ENCODE data around the gene CHST7. TPM values are rescaled to one million over a fixed set of nuclear protein-coding genes. Genes with fewer than 3 reads are reported as not detected.
A peak's percentile ranks its signal among the peaks of the same experiment; 100 is the strongest.

Gene CHST7
- total and polyA plus RNA-seq, 5 experiments from 2014 or later, result 0.11 to 1.1 (median 0.60) TPM

DNA sequence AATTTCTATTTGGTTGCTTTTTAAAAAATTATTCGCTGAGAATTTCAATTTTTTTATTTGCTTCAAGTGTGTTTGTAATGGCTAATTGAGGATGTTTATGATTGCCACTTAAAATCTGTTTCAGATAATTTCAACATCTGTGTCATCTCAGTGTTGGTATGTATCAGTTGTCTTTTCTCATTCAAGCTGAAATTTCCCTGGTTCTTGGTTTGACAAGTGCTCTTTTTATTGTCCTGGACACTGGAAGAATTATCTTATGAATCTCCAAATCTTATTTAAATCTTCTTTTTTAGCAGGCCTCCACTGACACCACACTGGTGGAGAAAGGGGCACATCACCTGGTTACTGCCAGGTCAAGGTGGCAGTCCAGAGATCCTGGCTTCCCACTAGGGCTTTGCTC is 21.5 kb downstream of the CHST7 start:
- peaks cover 0 to 2% (median 0%) of the 10 kb centered on the region in 9 donors for H3K9me3 Mint-ChIP-seq
- no peak overlapping the region for H3K4me3 Mint-ChIP-seq
- H3K27me3 Mint-ChIP-seq, result no peaks in the 10 kb centered on the region
- no peak for DNase-seq
- no peak for ATAC-seq
- peaks cover 0 to 4% (median 1%) of the 10 kb centered on the region in 4 donors for H3K4me1 Mint-ChIP-seq
- peaks cover 0 to 2% (median 0%) of the 10 kb centered on the region in 3 donors for H3K36me3 Mint-ChIP-seq
- POLR2A ChIA-PET, result no interaction called here
- no peak overlapping the region for H3K27ac Mint-ChIP-seq

- H3K4me1 Mint-ChIP-seq, result no peaks in the 10 kb centered on the region
- no peak overlapping the region for H3K4me3 Mint-ChIP-seq
- H3K9me3 Mint-ChIP-seq, result no peaks in the 10 kb centered on the region
- no peak overlapping the region for H3K27ac Mint-ChIP-seq
- DNase-seq (no peak), ATAC-seq (no peak)
- H3K27me3 Mint-ChIP-seq, result peaks cover 0 to 2% (median 0%) of the 10 kb centered on the region in 5 donors
- H3K36me3 Mint-ChIP-seq, result peaks cover 0 to 2% (median 2%) of the 10 kb centered on the region in 3 donors
- POLR2A ChIA-PET, result no interaction called here
Observed at GRCh38 chrX:46597208-46597607, 23.6 kb downstream of the CHST7 start.

GRCh38 chrX:46597771-46598170 is 24.2 kb downstream of the CHST7 start:
- Mint-ChIP-seq H3K27ac (no peak overlapping the region), H3K4me1 (no peaks in the 10 kb centered on the region), H3K36me3 (peaks cover 0 to 4% (median 2%) of the 10 kb centered on the region in 3 donors), H3K4me3 (no peak overlapping the region), H3K27me3 (peaks cover 0 to 8% (median 0%) of the 10 kb centered on the region in 5 donors), H3K9me3 (no peaks in the 10 kb centered on the region)
- DNase-seq, result no peak
- no peak for ATAC-seq
- POLR2A ChIA-PET, result no interaction called here

GRCh38 chrX:46599051-46599560 is 25.5 kb downstream of the CHST7 start:
- H3K36me3 Mint-ChIP-seq, result peaks cover 0 to 4% (median 2%) of the 10 kb centered on the region in 3 donors
- no peak for ATAC-seq
- no peak for DNase-seq
- peaks cover 0 to 12% (median 0%) of the 10 kb centered on the region in 5 donors for H3K27me3 Mint-ChIP-seq
- POLR2A ChIA-PET, result no interaction called here
- H3K4me1 Mint-ChIP-seq, result no peaks in the 10 kb centered on the region
- no peaks in the 10 kb centered on the region for H3K9me3 Mint-ChIP-seq
- no peak overlapping the region for H3K4me3 Mint-ChIP-seq
- no peak overlapping the region for H3K27ac Mint-ChIP-seq

DNA sequence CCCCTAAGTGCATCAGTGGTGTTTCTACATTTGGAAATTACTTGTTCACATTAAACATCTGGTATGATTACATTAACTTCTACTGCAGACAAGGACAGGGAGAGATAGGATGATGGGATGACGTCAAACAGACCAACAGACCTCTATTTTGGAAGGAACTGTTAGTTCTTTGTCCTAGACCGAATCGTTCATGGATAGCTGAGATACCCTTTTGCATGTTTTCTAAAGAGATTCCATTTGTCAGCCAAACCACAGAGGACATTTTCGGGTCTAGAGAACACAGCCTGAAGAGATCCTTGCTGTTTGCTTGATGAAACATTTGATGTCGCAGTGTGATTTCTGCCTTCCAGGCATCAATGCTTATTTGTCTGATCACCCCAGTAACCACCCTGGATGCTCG is 27.7 kb downstream of the CHST7 start:
- no peaks in the 10 kb centered on the region for H3K4me1 Mint-ChIP-seq
- ATAC-seq, result no peak

DNA sequence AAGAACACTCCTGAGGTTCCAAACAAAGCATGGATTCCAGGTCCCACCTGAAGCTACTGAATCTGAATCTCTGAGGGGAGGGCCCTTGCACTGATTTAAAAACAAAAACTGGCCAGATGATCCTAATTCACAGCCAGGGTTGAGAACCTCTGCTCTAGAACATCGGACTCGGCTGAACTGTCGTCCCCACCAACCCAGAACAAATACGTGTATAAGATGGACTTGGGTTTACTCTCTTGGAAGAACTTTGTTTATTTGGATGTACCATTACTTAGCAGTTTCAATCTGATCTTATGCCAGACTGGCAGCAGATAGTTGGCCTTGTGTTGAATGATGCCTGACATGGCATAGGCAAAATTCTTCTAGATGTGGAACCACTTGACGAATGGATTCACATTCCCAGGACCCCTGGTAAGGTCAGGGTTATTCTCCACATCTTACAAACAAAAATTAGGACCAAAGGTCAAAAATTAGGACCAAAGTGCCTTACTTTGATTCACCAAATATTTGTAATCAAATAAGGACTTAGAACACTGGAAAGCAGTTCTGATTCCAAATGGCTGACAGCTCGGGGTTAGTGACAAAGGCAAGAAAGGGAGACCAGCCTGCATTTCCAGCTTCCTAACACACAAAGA is 29.0 kb downstream of the CHST7 start:
- no peak for ATAC-seq
- H3K9me3 Mint-ChIP-seq, result no peaks in the 10 kb centered on the region
- H3K4me3 Mint-ChIP-seq, result no peak overlapping the region
- peaks cover 0 to 24% (median 3%) of the 10 kb centered on the region in 5 donors for H3K27me3 Mint-ChIP-seq
- POLR2A ChIA-PET, result no interaction called here
- H3K27ac Mint-ChIP-seq, result no peak overlapping the region
- no peak for DNase-seq
- H3K36me3 Mint-ChIP-seq, result peaks cover 0 to 7% (median 2%) of the 10 kb centered on the region in 3 donors
- no peaks in the 10 kb centered on the region for H3K4me1 Mint-ChIP-seq

More for the DNA sequence above, 27.7 kb downstream of the CHST7 start:
- Mint-ChIP-seq H3K4me3 (no peak overlapping the region), H3K27ac (no peak overlapping the region), H3K36me3 (peaks cover 0 to 4% (median 2%) of the 10 kb centered on the region in 3 donors), H3K9me3 (no peaks in the 10 kb centered on the region), H3K27me3 (peaks cover 0 to 13% (median under 1%) of the 10 kb centered on the region in 5 donors)
- no peak for DNase-seq
- POLR2A ChIA-PET, result no interaction called here

GRCh38 chrX:46607916-46608315 is 34.4 kb downstream of the CHST7 start:
- peaks cover 7 to 24% (median 20%) of the 10 kb centered on the region in 4 donors for H3K4me1 Mint-ChIP-seq
- H3K27me3 Mint-ChIP-seq, result peaks cover 0 to 40% (median 16%) of the 10 kb centered on the region in 5 donors
- ATAC-seq (no peak), DNase-seq (no peak)
- POLR2A ChIA-PET, result no interaction called here
- no peaks in the 10 kb centered on the region for H3K9me3 Mint-ChIP-seq
- H3K4me3 Mint-ChIP-seq, result no peak overlapping the region
- H3K27ac Mint-ChIP-seq, result no peak overlapping the region
- peaks cover 0 to 3% (median 0%) of the 10 kb centered on the region in 3 donors for H3K36me3 Mint-ChIP-seq

DNA sequence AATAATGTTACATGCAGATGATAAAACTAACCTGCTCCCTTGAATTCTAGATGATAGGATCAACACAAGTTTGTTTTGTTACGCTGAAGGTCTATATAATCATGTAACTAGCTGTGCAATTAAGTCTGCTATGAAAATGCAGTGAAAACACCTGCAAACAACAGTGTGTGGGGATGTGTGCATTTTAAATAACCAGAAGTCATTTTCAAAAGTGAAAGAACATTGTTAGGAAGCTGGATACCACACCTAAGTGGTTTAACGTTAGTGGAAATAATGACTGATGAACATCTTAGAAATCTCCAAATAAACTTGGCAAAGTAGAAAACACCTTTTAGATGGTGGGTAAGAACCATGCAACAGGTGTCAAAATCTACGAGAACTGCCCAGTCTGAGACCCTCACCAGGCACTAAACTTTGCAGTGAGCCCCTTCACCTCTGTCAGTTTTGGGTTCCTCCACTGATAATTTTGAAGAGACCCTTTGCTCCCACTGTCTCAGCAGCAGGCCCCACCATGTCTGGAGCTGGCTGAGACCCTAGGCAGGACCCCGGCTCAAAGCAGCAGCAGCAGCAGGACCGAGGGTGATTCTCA is 36.6 kb downstream of the CHST7 start:
- peak overlapping the region in 1 of 10 donors; percentile 6 for H3K4me3 Mint-ChIP-seq
- peaks cover 3 to 59% (median 20%) of the 10 kb centered on the region in 5 donors for H3K27me3 Mint-ChIP-seq
- no peak for ATAC-seq
- peaks cover 0 to 3% (median 3%) of the 10 kb centered on the region in 3 donors for H3K36me3 Mint-ChIP-seq
- H3K4me1 Mint-ChIP-seq, result peaks cover 7 to 25% (median 20%) of the 10 kb centered on the region in 4 donors
- H3K9me3 Mint-ChIP-seq, result no peaks in the 10 kb centered on the region
- POLR2A ChIA-PET, result no interaction called here
- H3K27ac Mint-ChIP-seq, result no peak overlapping the region
- DNase-seq, result no peak

GRCh38 chrX:46611658-46612362 is 38.2 kb downstream of the CHST7 start:
- Mint-ChIP-seq H3K4me1 (peaks cover 7 to 25% (median 20%) of the 10 kb centered on the region in 4 donors), H3K27me3 (peaks cover 3 to 55% (median 21%) of the 10 kb centered on the region in 5 donors), H3K9me3 (no peaks in the 10 kb centered on the region), H3K36me3 (peaks cover 0 to 3% (median 3%) of the 10 kb centered on the region in 3 donors), H3K4me3 (peak overlapping the region; percentile 4 to 67 (median 38)), H3K27ac (peak overlapping the region in 1 of 10 donors; percentile 18)
- ATAC-seq (peak; percentile 96 to 100), DNase-seq (peak in 9 of 10 donors; percentile 4 to 78 (median 45))
- POLR2A ChIA-PET, result no interaction called here

DNA sequence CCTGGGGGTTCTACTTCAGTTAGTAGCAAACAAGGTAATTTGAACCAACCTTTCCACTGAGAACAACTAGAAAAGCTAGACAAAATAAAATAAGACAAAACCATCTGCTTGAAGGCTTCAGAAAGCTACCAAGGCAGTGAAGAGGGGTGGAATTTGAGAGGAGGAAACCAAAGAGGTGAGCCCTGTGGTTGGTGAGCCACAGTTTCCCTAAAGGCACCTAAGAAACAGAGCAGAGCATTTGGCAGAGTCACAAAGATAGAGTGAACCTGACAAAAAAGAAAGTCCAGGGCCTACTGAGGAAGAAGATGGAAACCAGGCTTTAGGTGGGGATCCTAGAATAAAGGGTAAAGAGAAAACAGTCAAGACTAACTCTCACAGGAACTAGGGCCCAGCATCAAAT is 44.3 kb downstream of the CHST7 start:
- H3K4me3 Mint-ChIP-seq, result no peak overlapping the region
- peaks cover 6 to 46% (median 16%) of the 10 kb centered on the region in 5 donors for H3K27me3 Mint-ChIP-seq
- H3K27ac Mint-ChIP-seq, result no peak overlapping the region
- peaks cover 0 to 4% (median under 1%) of the 10 kb centered on the region in 4 donors for H3K4me1 Mint-ChIP-seq
- ATAC-seq, result no peak
- H3K36me3 Mint-ChIP-seq, result peaks cover 17 to 27% (median 17%) of the 10 kb centered on the region in 3 donors
- POLR2A ChIA-PET, result no interaction called here
- no peak for DNase-seq
- H3K9me3 Mint-ChIP-seq, result peaks cover 0 to 23% (median 0%) of the 10 kb centered on the region in 9 donors

DNA sequence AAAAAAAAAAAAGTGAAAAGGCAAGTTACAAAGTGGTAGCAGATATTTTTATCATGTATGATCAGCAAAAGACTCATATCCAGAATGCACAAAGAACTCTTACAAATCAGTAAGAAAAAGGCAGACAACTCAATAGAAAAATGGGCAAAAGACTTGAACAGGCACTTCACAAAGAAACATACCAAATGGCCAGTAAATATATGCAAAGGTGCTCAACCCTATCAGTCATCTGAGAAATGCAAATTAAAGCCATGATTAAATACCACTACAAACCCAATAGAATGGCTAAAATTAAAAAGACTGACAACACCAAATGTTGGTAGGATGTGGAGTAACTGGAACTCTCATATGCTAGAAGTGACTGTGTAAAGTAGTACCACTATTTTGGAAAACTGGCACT is 45.4 kb downstream of the CHST7 start:
- H3K27me3 Mint-ChIP-seq, result peaks cover 4 to 49% (median 20%) of the 10 kb centered on the region in 5 donors
- DNase-seq (no peak), ATAC-seq (no peak)
- H3K4me3 Mint-ChIP-seq, result no peak overlapping the region
- H3K9me3 Mint-ChIP-seq, result peaks cover 0 to 23% (median 0%) of the 10 kb centered on the region in 9 donors
- POLR2A ChIA-PET, result no interaction called here
- H3K36me3 Mint-ChIP-seq, result peaks cover 17 to 27% (median 17%) of the 10 kb centered on the region in 3 donors
- peaks cover 0 to 4% (median 0%) of the 10 kb centered on the region in 4 donors for H3K4me1 Mint-ChIP-seq
- H3K27ac Mint-ChIP-seq, result no peak overlapping the region

- Mint-ChIP-seq H3K27ac (no peak overlapping the region), H3K9me3 (peaks cover 0 to 23% (median 0%) of the 10 kb centered on the region in 9 donors), H3K4me1 (peaks cover 0 to 4% (median 0%) of the 10 kb centered on the region in 4 donors)
Observed at GRCh38 chrX:46620505-46620904, 46.9 kb downstream of the CHST7 start.

More at GRCh38 chrX:46620505-46620904, 46.9 kb downstream of the CHST7 start:
- H3K4me3 Mint-ChIP-seq, result no peak overlapping the region
- no peak for ATAC-seq
- H3K27me3 Mint-ChIP-seq, result peaks cover 3 to 47% (median 15%) of the 10 kb centered on the region in 5 donors
- H3K36me3 Mint-ChIP-seq, result peaks cover 17 to 24% (median 17%) of the 10 kb centered on the region in 3 donors
- DNase-seq, result no peak
- POLR2A ChIA-PET, result no interaction called here

All from naive thymus-derived CD8-positive, alpha-beta T cell (primary cell).